Dendritic cell treated with granulocyte-macrophage colony-stimulating factor and Interleukin-4, amounts not matched to agents 40 ng/mL and 50 ng/mL, for 4 days (primary cell): ENCODE measurements around the gene EIF1B.

Source experiments
- H3K27ac Mint-ChIP-seq: one replicate; pipeline ENCODE4 v1.8.0; 2022; ENCODE audit warnings: mild to moderate bottlenecking, mixed read lengths
- H3K27me3 Mint-ChIP-seq: one replicate; pipeline ENCODE4 v1.8.0; 2022; ENCODE audit warnings: mild to moderate bottlenecking, mixed read lengths
- H3K36me3 Mint-ChIP-seq: one replicate; pipeline ENCODE4 v1.8.0; 2022; ENCODE audit warnings: low read depth, mixed read lengths
- H3K4me1 Mint-ChIP-seq: one replicate; pipeline ENCODE4 v1.8.0; 2022; ENCODE audit warnings: low read depth, mixed read lengths
- H3K4me3 Mint-ChIP-seq: one replicate; pipeline ENCODE4 v1.8.0; 2022; ENCODE audit warnings: mild to moderate bottlenecking, moderate library complexity, mixed read lengths
- H3K9me3 Mint-ChIP-seq: one replicate; pipeline ENCODE4 v1.8.0; 2022; ENCODE audit warnings: mixed read lengths
- intact Hi-C: fragments of 100-400 bp; cut with micrococcal nuclease; formaldehyde crosslinking; loops from one replicate; pipeline ENCODE4 v1.15.0; 2022

EIF1B gene

GRCh38 chr3:40317061-40317855 lies 7.8 kb downstream of the EIF1B start:
- peaks cover 25% of the 10 kb centered on the region for H3K36me3 Mint-ChIP-seq
- H3K4me1 Mint-ChIP-seq = peaks cover 27% of the 10 kb centered on the region
- no peak overlapping the region for H3K27ac Mint-ChIP-seq
- H3K9me3 Mint-ChIP-seq = no peaks in the 10 kb centered on the region
- H3K27me3 Mint-ChIP-seq = no peaks in the 10 kb centered on the region
- intact Hi-C loops = loop anchor here (1.0 kb wide), 1 partner anchor 125 kb away; no protein-coding TSS in a partner anchor
- no peak overlapping the region for H3K4me3 Mint-ChIP-seq

GRCh38 chr3:40321818-40322217 lies 12.3 kb downstream of the EIF1B start:
- Mint-ChIP-seq H3K27me3 (no peaks in the 10 kb centered on the region), H3K9me3 (no peaks in the 10 kb centered on the region), H3K36me3 (no peaks in the 10 kb centered on the region), H3K27ac (no peak overlapping the region), H3K4me3 (no peak overlapping the region), H3K4me1 (no peaks in the 10 kb centered on the region)
- intact Hi-C loops = no loop called here

- intact Hi-C loops = no loop called here
- H3K36me3 Mint-ChIP-seq = no peaks in the 10 kb centered on the region
- no peak overlapping the region for H3K4me3 Mint-ChIP-seq
- no peaks in the 10 kb centered on the region for H3K9me3 Mint-ChIP-seq
- H3K27me3 Mint-ChIP-seq = no peaks in the 10 kb centered on the region
- H3K4me1 Mint-ChIP-seq = no peaks in the 10 kb centered on the region
- no peak overlapping the region for H3K27ac Mint-ChIP-seq
Measured at GRCh38 chr3:40323946-40324345, 14.4 kb downstream of the EIF1B start.

GRCh38 chr3:40324621-40325020 lies 15.1 kb downstream of the EIF1B start:
- H3K27me3 Mint-ChIP-seq = no peaks in the 10 kb centered on the region
- H3K36me3 Mint-ChIP-seq = no peaks in the 10 kb centered on the region
- H3K4me1 Mint-ChIP-seq = no peaks in the 10 kb centered on the region
- intact Hi-C loops = loop anchor here (5.0 kb wide), 1 partner anchor 258 kb away; no protein-coding TSS in a partner anchor
- no peaks in the 10 kb centered on the region for H3K9me3 Mint-ChIP-seq
- H3K27ac Mint-ChIP-seq = no peak overlapping the region
- H3K4me3 Mint-ChIP-seq = no peak overlapping the region

GRCh38 chr3:40325465-40325864 lies 16.0 kb downstream of the EIF1B start:
- H3K27ac Mint-ChIP-seq = no peak overlapping the region
- intact Hi-C loops = loop anchor here (5.0 kb wide), 1 partner anchor 257 kb away; no protein-coding TSS in a partner anchor
- H3K4me1 Mint-ChIP-seq = no peaks in the 10 kb centered on the region

GRCh38 chr3:40328374-40328773 lies 18.9 kb downstream of the EIF1B start:
- Mint-ChIP-seq H3K4me3 (no peak overlapping the region), H3K27ac (no peak overlapping the region), H3K4me1 (no peaks in the 10 kb centered on the region), H3K27me3 (no peaks in the 10 kb centered on the region), H3K36me3 (no peaks in the 10 kb centered on the region), H3K9me3 (no peaks in the 10 kb centered on the region)
- intact Hi-C loops = loop anchor here (1.0 to 5.0 kb wide), 2 partner anchors 254 to 1553 kb away; no protein-coding TSS in a partner anchor

More at GRCh38 chr3:40325465-40325864, 16.0 kb downstream of the EIF1B start:
- Mint-ChIP-seq H3K27me3 (no peaks in the 10 kb centered on the region), H3K4me3 (no peak overlapping the region), H3K36me3 (no peaks in the 10 kb centered on the region), H3K9me3 (no peaks in the 10 kb centered on the region)

GRCh38 chr3:40329071-40329470 lies 19.6 kb downstream of the EIF1B start:
- intact Hi-C loops = loop anchor here (5.0 kb wide), 1 partner anchor 253 kb away; no protein-coding TSS in a partner anchor
- Mint-ChIP-seq H3K36me3 (no peaks in the 10 kb centered on the region), H3K4me3 (no peak overlapping the region), H3K27me3 (no peaks in the 10 kb centered on the region), H3K4me1 (no peaks in the 10 kb centered on the region), H3K9me3 (no peaks in the 10 kb centered on the region), H3K27ac (no peak overlapping the region)

GRCh38 chr3:40332684-40333083 lies 23.2 kb downstream of the EIF1B start:
- H3K27ac Mint-ChIP-seq = no peak overlapping the region
- no peaks in the 10 kb centered on the region for H3K9me3 Mint-ChIP-seq
- no peaks in the 10 kb centered on the region for H3K36me3 Mint-ChIP-seq
- H3K4me3 Mint-ChIP-seq = no peak overlapping the region
- intact Hi-C loops = no loop called here
- no peaks in the 10 kb centered on the region for H3K4me1 Mint-ChIP-seq
- no peaks in the 10 kb centered on the region for H3K27me3 Mint-ChIP-seq

- Mint-ChIP-seq H3K27me3 (no peaks in the 10 kb centered on the region), H3K4me1 (no peaks in the 10 kb centered on the region), H3K9me3 (no peaks in the 10 kb centered on the region), H3K27ac (no peak overlapping the region), H3K36me3 (no peaks in the 10 kb centered on the region), H3K4me3 (no peak overlapping the region)
- intact Hi-C loops = no loop called here
Measured at GRCh38 chr3:40333416-40333815, 23.9 kb downstream of the EIF1B start.

- no peaks in the 10 kb centered on the region for H3K4me1 Mint-ChIP-seq
- H3K36me3 Mint-ChIP-seq = no peaks in the 10 kb centered on the region
- H3K27me3 Mint-ChIP-seq = no peaks in the 10 kb centered on the region
- no peak overlapping the region for H3K27ac Mint-ChIP-seq
- intact Hi-C loops = no loop called here
- no peak overlapping the region for H3K4me3 Mint-ChIP-seq
- H3K9me3 Mint-ChIP-seq = no peaks in the 10 kb centered on the region
Measured at GRCh38 chr3:40333852-40334251, 24.3 kb downstream of the EIF1B start.

GRCh38 chr3:40336101-40336500 lies 26.6 kb downstream of the EIF1B start:
- Mint-ChIP-seq H3K4me3 (no peak overlapping the region), H3K27me3 (no peaks in the 10 kb centered on the region), H3K36me3 (no peaks in the 10 kb centered on the region), H3K27ac (no peak overlapping the region), H3K9me3 (no peaks in the 10 kb centered on the region), H3K4me1 (no peaks in the 10 kb centered on the region)
- intact Hi-C loops = no loop called here

GRCh38 chr3:40336511-40337135 lies 27.1 kb downstream of the EIF1B start:
- H3K9me3 Mint-ChIP-seq = no peaks in the 10 kb centered on the region
- no peaks in the 10 kb centered on the region for H3K36me3 Mint-ChIP-seq
- H3K4me3 Mint-ChIP-seq = no peak overlapping the region
- intact Hi-C loops = no loop called here
- H3K4me1 Mint-ChIP-seq = no peaks in the 10 kb centered on the region
- no peaks in the 10 kb centered on the region for H3K27me3 Mint-ChIP-seq
- H3K27ac Mint-ChIP-seq = no peak overlapping the region

- Mint-ChIP-seq H3K27ac (no peak overlapping the region), H3K9me3 (no peaks in the 10 kb centered on the region), H3K4me1 (no peaks in the 10 kb centered on the region), H3K27me3 (no peaks in the 10 kb centered on the region), H3K4me3 (no peak overlapping the region), H3K36me3 (no peaks in the 10 kb centered on the region)
- intact Hi-C loops = no loop called here
Measured at GRCh38 chr3:40337136-40338108, 27.9 kb downstream of the EIF1B start.
